GM19452 (cell line): Measurements from ENCODE around the gene ZNFX1.
"Not testable (repeated sequence)": the region's sequence is repeated elsewhere in the genome, so short reads cannot be mapped to it uniquely, and the experiment has no call there.

Experiments
- ATAC-seq: cut with Tn5 transposase; IDR thresholded peaks from one replicate; pipeline ENCODE4 v1.9.1; 2021; ENCODE audit not compliant: unreplicated experiment

The ZNFX1 gene

DNA sequence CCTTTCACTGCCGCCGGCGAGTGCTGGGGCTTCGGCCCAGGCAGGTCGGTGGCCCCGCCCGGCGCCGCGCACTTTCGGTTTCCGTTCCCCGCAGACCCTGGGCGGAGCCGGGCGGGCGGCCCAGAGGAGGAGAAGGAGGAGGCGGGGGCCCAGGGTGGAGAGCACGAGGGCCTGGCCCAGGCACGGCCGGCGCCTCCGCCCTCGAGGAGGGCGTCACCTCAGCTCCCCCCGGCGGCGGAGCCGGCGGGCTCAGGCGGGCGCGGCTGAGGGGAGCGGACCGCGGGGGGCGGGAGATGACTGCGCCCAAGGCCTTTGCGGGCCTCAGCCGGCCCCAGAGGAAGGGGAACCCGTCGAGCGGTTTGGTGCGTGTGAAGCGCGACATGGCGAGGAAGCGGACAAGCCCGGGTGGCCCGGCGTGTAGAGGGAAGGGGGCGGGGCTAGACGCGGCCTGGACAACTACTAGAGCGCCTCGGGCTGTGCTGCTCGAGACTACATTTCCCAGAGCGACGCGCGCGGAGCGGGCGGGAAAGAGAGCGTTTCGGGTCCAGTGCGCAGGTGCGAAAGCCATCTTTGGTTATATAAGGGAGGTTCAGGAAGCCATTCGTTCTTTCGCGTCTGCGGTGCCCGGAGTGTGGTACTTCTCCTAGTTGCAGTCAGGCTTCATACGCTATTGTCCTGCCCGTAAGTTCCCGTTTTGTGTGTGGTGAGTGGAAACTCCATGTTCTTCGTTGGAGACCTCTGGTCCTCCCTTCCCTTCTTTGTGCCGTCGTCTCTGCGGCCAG lies at the start of gene ZNFX1:
Gene ZNFX1 (minus strand): TSS at position 22 of the 782 bp plus-strand sequence. CDS start 2,218 bp downstream, outside the sequence.
- peak; percentile 82 for ATAC-seq

DNA sequence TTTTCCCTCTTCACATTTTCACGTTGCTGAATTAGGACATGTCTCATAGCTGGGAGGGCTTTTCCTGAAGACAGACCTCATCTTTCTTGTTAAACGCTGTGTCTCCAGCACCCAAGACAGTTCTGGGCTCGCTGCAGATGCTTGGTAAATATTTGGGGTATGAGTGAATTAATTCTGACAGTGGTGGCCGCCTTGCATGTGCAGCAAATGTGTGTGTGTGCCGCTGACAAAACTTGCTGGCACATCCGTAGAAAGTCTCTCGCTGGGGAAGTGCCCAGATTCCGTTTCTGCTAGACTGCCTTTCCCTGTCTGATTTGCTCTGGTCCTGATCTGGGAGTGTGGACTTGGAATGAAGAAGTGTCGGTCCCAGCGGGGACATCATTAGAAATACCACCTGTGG lies 48.2 kb upstream of the ZNFX1 start:
- ATAC-seq, result no peak

DNA sequence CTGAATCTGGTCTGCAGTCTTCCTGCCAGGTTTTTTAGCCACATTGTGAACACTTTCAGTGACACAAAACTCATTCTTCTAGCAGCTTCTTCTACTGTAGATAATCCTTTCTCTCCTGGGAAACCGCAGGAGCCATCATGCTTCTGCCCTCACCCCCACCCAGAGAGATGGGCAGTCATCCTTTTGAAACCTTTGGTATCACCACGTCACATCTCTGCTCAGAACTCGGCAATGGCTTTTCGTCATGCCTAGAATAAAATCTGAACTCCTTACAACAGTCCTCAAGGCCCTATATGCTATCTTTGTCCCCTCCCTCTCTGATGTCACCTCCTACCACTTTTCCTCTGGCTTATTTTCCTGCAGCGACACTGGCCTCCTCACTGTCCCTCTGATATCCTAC lies 46.4 kb upstream of the ZNFX1 start:
- ATAC-seq, result no peak

DNA sequence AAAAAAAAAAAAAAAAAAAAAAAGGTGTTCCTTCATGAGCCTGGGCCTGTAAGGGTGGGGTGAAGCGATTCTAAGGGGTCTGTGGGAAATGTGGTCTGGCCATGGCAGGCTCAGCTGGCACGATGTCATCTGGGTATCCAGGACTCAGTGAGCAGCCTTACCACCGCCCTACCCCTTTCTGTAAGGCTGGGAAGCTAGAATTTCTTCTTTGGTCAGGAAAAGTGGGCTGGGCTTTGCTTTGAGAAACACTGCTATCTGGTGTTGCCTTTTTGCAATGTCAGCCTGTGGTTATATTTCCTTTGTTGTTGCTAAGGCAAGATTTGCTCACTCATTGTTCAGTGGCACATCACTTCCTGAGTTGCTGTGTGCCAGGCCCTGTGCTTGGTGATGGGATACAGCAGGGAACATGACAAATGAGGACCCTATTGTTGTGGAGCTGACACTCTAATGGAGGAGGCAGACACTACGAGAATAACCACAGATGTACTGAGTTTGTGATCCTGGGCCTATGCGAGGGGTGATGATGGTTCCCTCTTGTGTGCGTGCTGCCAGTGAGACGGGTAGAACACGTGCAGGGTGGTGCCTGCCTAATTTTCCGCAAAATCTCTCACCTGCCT lies 45.9 kb upstream of the ZNFX1 start:
- no peak for ATAC-seq

DNA sequence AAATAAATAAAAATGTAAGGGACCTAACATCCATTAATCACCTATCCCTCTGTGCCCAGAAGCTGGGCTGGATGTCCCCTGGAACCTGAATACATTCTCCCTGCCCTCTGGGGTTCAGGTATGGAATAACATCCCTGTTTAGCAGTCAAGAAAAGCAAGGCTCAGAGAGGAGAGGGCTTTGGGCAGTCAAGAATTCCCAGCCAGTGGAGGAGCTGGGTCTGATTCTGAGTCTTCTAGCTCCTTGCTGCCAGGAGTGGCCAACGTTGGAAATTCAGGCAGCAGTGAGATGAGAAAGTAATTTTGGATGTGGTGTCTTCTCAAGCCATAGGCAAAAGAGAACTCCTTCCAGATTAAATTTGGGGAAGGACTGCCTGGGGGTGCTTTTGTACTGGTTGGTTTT lies 42.6 kb upstream of the ZNFX1 start:
- no peak for ATAC-seq

DNA sequence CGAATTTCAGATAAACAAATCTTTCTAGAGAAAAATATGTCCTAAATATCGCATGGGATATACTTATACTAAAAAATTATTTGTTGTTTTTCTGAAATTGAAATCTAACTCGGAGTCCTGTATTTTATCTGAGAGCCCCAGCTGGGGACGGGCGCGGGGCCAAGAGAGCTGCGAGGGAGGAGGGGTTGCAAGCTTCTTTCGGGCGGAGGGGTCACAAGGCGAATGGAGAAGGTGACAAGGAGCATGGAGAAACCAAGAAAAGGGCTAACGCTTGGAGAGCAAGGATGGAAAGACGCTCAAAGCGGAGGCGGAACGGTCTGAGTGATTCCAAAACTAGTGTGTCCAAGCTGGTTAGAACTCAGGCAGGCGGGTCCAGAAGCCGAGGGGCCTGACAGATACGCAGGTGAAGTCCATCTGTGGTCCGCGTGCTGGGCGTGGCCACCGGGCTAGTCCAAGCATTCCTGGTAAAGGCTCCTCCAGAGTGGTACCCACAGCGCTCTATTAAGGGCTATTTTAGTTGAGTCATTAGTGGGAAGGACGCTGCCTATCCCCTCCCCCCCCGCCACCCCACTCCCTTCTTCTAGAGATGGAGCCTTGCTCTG lies 41.5 kb upstream of the ZNFX1 start:
- ATAC-seq, result no peak

DNA sequence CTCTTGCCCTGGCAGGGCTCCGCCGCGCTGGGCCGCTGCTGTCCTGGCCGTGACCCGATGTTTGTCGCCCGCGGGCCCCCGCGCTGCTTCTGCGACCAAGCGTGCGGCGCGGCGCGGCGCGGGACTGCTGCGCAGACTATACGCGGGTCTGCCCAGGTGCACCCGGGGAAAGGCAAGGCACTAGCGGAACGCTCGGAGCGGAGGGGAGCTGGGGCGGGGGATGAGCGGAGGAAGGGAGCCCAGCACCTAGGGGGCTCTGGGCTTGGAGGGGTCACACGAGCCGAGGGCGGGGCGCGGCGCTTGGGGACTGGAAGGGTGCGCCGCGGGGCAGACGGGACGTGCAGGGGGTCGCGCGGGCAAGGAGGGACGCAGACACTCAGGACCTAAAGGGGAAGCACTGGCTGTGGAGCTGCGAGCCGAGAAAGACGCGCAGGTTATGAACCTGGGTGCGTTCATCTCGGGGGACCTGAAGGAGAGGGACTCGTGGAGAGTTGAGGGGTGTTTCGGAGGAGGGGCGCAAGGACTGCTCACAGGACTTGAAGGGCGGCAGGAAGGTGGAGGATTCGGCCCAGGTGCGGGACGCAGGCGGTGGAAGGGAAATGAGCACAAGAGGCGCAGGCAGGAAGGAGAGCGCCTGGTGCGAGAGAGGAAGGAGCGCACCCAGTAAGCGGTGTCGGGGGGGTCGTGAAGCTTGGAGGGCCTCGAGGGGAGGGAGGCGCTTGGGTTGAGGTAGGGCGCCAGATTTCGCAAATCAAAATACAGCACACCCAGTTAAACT lies 40.8 kb upstream of the ZNFX1 start:
- ATAC-seq, result no peak

DNA sequence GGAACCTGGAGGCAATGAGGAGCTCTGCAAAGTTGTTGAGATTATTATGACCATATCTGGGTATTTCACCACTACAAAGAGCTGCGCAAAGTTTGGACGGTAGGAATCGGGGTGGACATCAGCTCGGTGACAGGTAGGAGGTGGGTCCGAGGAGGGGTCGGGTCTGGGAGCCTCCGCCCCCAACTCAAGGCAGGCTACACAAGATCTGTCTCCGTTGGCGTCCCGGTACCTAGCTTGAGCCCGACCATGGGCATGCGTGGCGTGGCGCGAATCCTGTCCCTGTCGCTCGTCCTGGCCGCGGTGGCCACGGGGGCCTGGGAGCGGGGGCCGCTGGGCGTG lies 40.2 kb upstream of the ZNFX1 start:
- ATAC-seq, result no peak

DNA sequence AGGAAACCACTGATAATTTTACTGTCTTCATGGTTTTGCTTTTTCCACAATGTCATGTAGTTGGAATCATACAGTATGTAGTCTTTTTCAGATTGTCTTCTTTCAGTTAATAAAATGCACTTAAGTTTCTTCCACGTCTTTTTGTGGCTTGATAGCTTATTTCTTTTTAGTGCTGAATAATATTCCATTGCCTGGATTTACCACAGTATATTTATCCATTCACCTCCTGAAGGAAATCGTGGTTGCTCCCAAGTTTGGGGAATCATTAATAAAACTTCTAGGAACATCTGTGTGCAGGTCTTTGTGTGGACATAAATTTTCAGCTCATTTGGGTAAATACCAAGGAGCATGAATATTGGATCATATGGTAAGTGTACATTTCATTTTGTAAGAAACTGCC lies 38.8 kb upstream of the ZNFX1 start:
- ATAC-seq, result no peak

DNA sequence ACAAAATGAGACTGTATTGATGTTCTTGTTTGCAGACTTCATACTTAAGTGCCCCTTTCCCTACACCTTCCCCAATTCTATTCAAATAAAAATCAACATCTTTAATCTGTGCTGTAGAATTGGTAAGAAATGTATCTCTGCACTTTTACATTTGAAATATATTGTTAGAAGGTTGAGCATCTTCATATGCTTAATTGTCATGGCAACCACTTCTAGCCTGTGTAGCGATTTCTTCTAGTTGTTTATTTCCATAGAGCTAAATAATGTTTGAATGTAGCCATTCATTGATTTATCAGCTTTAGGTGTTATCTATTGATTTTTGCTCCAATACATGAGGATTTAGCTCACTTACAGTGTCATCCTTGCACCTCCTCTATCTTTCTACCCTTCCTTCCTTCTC lies 37.7 kb upstream of the ZNFX1 start:
- ATAC-seq, result no peak

DNA sequence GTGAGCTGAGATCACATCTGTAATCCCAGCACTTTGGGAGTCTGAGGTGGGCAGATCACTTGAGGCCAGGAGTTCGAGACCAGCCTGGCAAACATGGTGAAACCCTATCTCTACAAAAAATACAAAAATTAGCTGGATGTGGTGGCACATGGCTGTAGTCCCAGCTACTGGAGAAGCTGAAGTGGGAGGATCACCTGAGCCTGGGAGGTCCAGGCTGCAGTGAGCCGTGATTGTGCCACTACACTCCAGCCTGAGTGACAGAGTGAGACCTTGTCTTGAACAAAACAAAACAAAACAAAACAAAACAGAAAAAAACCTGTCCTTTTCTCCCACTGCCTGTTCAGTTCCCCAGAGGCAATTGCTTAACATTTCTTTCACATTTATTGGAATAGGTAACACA lies 36.2 kb upstream of the ZNFX1 start:
- ATAC-seq, result not testable (repeated sequence)

DNA sequence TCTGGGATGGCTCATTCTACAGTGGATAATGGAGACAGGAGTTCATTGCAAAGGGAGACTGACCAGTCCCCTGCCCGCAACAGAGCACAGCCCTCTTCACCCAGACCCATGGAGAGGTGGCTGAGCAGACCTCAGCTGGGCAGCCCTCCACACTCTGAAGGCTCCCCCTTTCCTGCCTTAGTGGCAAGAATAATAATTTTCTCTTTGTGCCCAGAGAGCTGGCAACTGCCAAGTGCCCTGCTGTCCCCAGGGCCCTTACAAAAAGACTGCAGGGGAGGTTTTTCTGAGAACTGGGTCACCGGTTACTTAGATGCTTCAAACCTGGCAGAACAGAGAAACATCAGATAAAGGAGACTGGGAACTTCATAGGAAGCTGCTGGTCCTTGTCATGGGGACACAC lies 35.4 kb upstream of the ZNFX1 start:
- no peak for ATAC-seq

DNA sequence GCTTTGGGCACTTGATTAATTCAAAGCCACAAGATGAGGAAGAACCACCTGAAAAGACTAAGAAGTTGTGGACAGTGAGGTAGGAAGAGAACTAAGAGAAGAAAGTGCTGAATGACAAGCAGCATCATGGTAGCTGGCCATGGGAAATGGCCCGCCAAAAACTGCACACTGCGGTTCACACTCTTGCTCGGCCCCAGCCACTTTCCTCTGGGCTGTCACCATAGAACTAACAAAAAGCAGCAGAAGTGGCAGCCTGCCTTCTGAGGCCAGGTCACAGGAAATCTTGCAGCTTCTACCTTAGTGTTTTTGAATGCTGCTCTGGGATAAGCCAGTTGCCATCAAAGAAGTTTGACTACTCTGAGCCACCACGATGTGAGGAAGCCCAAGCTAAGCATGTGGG lies 34.8 kb upstream of the ZNFX1 start:
- ATAC-seq, result no peak

DNA sequence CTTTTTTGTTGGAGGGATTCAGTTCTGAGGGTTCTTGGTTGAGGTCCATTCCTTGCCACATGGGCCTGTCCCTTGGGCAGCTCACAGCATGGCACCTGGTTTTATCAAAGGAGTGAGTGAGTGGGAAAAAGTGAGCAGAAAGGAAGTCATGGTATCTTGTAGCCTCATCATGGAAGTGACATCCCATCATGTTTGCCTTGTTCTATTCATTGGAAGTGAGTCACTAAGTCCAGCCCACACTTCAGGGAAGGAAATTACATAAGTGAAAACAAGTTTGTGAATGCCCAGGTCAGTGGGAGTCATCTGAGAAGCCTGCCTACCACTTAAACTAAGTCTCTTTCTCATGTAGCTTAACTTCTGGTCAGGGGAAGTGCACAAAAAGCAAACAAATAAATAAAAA lies 32.8 kb upstream of the ZNFX1 start:
- no peak for ATAC-seq

DNA sequence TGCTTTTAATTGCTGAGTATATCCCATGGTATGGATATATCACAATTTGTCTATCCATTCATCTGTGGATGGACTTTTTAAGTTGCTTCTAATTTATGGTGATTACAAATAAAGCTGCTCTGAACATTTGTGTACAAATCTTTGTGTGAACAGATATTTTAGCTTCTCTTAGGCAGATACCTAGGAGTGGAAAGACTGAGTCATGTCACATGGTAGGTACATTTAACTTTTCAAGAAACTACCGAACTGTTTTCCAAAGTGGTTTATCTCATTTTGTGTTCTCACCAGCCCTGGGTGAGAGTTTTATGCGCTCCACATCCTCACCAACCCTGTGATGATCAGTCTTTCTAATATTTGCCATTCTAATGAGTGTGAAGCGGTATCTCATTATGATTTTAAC lies 31.0 kb upstream of the ZNFX1 start:
- ATAC-seq, result no peak

DNA sequence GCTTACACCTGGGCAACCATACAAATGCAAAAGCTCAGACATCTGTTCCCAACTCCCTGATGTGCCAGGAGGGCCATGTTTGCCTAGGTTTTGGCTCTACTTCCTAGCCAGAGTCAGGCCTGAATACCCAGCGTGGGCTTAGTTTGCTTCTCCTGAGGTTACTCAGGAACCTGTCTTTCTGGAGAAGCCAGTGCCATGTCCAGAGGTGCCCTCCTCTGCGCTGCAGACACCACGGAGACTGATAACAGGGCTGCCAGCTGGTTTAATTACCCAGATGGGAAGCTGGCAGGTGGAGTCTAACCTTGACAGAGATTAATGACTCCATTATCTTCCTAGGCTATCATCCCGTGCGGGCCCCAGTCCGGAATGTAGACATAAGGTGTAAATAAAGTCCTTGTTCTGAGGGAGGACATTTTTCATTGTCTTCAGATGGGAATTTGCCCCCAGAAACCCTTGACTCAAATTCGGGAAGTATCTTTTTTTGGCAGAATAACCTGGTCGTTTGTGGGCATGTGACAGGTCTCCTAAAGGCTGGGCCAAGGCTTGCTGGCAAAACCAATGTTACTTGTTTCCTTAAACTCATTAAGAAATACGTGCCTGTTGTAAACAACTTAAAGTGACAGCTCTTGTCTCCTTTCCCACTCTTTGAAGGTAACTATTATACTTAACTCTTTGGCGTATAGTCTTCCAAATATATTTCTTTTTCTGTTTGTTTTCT lies 29.2 kb upstream of the ZNFX1 start:
- ATAC-seq, result no peak

DNA sequence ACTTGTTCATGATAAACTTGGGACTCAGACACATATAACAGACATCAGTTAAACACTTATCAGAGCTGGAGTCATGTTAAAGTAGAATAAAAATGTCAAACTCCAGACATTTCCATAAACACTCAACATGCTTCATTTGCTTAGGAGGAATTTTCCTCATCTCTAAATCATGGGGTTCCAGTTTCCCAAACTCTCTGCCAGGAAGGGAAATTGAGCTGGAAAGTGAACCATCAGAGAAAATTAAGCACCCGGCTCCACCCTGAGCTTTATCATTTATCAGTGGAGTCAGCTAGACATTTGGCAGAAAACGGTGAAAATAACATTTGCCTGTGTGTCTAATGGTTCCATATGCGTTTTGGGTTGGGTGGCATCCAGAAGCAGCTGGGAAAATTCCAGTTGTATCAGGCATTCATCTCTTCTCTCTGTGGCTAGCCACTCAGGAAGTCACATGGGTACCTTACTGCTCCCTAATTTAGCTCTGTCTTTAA lies 25.3 kb upstream of the ZNFX1 start:
- no peak for ATAC-seq

DNA sequence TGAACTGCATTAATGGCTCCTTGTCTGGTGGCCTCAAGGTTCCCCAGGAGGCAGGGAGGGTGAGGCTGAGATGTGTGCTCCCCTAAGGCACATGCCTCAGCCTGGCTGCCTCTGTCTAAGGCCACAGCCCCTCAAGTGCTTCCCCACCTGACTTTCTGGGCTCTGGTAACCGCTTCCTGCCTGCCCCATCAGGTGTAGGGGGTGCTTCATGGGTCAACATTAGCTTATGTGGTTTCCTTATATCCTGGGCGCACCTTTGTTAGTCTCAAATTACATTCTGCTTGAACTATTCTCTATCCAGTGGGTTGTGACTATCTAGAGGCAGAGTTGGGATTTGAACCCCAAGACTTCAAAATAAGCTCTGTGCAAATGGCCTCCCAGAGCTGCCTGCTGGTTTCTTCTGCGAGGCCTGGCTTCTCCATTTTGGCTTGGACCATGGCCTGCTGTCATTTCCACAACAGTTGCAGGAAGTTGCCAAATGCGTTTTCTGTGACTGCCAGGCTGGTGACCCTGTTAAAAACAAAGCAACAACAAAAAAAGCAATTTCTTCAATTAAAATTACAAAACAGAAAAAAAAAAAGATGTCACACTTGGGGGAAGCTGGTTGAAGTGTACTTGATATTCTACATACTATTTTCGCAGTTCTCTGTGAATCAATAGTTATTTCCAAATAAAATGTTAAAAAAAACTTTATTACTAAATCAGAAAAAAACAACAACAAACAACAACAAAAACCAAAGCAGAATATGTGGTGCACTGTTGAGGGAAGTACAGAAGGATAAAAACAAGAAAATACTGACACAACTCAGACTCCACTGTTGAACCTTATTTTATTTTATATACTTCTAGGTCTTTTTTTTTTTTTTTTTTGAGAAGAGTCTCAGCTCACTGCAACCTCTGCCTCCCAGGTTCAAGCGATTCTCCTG lies 20.0 kb upstream of the ZNFX1 start:
- ATAC-seq, result no peak

DNA sequence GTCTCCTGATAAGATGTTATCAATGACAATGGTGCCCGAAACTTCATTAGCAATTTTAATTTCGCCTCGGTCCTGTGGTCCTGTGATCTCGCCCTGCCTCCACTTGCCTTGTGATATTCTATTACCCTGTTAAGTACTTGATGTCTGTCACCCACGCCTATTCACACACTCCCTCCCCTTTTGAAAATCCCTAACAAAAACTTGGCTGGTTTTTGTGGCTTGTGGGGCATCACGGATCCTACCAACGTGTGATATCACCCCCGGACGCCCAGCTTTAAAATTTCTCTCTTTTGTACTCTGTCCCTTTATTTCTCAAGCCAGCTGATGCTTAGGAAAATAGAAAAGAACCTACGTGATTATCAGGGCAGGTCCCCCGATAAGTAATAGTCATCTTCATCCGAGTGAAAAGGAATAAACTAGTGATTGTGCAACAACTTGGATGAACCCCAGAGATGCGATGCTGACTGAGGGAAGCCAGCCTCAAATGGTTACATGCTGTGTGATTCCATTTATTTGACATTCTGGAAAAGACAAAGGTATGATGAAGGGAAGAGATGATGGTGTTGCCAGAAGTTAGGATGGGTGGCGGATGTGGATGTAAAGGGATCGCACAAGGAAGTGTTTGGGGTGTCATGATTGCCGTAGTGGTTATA lies 16.3 kb upstream of the ZNFX1 start:
- ATAC-seq, result not testable (repeated sequence)
